HepG2 (cell line): ENCODE measurements around the gene USP7. TPM values are rescaled to one million over a fixed set of nuclear protein-coding genes. Genes with fewer than 3 reads are reported as not detected.
A peak's percentile ranks its signal among the peaks of the same experiment; 100 is the strongest.

Source experiments
- ARHGAP35 ChIP-seq: sonication (generic); formaldehyde crosslinking; IDR thresholded peaks from 2 replicates; pipeline ENCODE4 v1.9.0; 2022; ENCODE audit warnings: mild to moderate bottlenecking, inconsistent platforms, moderate library complexity, missing genetic modification reagents, borderline replicate concordance
- ARID4A ChIP-seq: sonication (generic); formaldehyde crosslinking; IDR thresholded peaks from 2 replicates; pipeline ENCODE4 v1.5.0; 2020; ENCODE audit warnings: mild to moderate bottlenecking, missing genetic modification reagents, borderline replicate concordance
- CBX1 ChIP-seq: IDR thresholded peaks from one replicate; pipeline ENCODE4 v1.6.1; 2016; ENCODE audit warnings: antibody characterized with exemption, low read depth
- E2F2 ChIP-seq: sonication (generic); formaldehyde crosslinking; IDR thresholded peaks from 2 replicates; pipeline ENCODE4 v1.4.0; 2020; ENCODE audit warnings: missing genetic modification reagents, borderline replicate concordance
- GATA4 ChIP-seq: sonication (generic); IDR thresholded peaks from 2 replicates; pipeline ENCODE4 v1.6.1; 2016; ENCODE audit warnings: antibody characterized with exemption, low read depth, borderline replicate concordance
- IRX3 ChIP-seq: sonication (generic); formaldehyde crosslinking; IDR thresholded peaks from 2 replicates; pipeline ENCODE4 v1.8.1; 2023; ENCODE audit warnings: mild to moderate bottlenecking, low read depth, missing genetic modification reagents, borderline replicate concordance
- KLF6 ChIP-seq: IDR thresholded peaks from 2 replicates; pipeline ENCODE4 v1.8.0; 2016; ENCODE audit warnings: missing biosample characterization, missing genetic modification reagents
- ZC3H13 ChIP-seq: sonication (generic); formaldehyde crosslinking; IDR thresholded peaks from 2 replicates; pipeline ENCODE4 v1.8.1; 2023; ENCODE audit warnings: mild to moderate bottlenecking, missing genetic modification reagents, moderate library complexity
- ZNF18 ChIP-seq: sonication (generic); formaldehyde crosslinking; IDR thresholded peaks from 2 replicates; pipeline ENCODE4 v1.8.0; 2022; ENCODE audit warnings: mild to moderate bottlenecking, missing genetic modification reagents; ENCODE audit not compliant: insufficient replicate concordance
- ZNF7 ChIP-seq: IDR thresholded peaks from 2 replicates; pipeline ENCODE4 v1.6.1; 2016; ENCODE audit warnings: missing biosample characterization, missing genetic modification reagents
- ZNF782 ChIP-seq: sonication (generic); formaldehyde crosslinking; IDR thresholded peaks from 2 replicates; pipeline ENCODE4 v1.4.0; 2020; ENCODE audit warnings: missing genetic modification reagents, mild to moderate bottlenecking, borderline replicate concordance
- polyA plus RNA-seq, 8 experiments: library from polyadenylated mRNA; depleted of rRNA in 3 of 8; stranded (reverse) in 7 of 8; unstranded in 1 of 8; fragments of >200 nt; fragmentation: Illumina TruSeq in 4 of 8; extraction: Trizol in 4 of 8; gene quantifications; 2 replicates each; pipeline versions ENCODE4 v1.2.1 to v1.2.3, GENCODE V29; 2011 to 2016; ENCODE audit warnings: low read depth in 4 of 8, missing spikeins in 1 of 8, mixed read lengths in 1 of 8; ENCODE audit not compliant: insufficient read depth in 1 of 8
- total RNA-seq, 5 experiments: library from RNA; depleted of rRNA; stranded (reverse); fragments of >200 nt; fragmentation: Illumina TruSeq; extraction: Trizol; gene quantifications; 2 replicates each; pipeline ENCODE4 v1.2.3, GENCODE V29; 2016; ENCODE audit warnings: low read depth in 1 of 5
- TF ChIP-seq, protein P1 (sequence below): sonication (generic); formaldehyde crosslinking; IDR thresholded peaks from 2 replicates; pipeline ENCODE4 v1.4.0; 2020; ENCODE audit warnings: mild to moderate bottlenecking, missing genetic modification reagents
- TF ChIP-seq, protein P2 (sequence below): sonication (generic); formaldehyde crosslinking; IDR thresholded peaks from 2 replicates; pipeline ENCODE4 v1.4.0; 2020; ENCODE audit warnings: missing genetic modification reagents
- TF ChIP-seq, protein P3 (sequence below): fragments of 450-650 bp; IDR thresholded peaks from 2 replicates; pipeline ENCODE4 v1.6.1; 2017; ENCODE audit warnings: mild to moderate bottlenecking

Gene USP7
- total and polyA plus RNA-seq, 2 of the 13 experiments (the other 11 are each of a cell fraction or from before 2014, with no cell fraction given), result 52.5 to 173 TPM

DNA sequence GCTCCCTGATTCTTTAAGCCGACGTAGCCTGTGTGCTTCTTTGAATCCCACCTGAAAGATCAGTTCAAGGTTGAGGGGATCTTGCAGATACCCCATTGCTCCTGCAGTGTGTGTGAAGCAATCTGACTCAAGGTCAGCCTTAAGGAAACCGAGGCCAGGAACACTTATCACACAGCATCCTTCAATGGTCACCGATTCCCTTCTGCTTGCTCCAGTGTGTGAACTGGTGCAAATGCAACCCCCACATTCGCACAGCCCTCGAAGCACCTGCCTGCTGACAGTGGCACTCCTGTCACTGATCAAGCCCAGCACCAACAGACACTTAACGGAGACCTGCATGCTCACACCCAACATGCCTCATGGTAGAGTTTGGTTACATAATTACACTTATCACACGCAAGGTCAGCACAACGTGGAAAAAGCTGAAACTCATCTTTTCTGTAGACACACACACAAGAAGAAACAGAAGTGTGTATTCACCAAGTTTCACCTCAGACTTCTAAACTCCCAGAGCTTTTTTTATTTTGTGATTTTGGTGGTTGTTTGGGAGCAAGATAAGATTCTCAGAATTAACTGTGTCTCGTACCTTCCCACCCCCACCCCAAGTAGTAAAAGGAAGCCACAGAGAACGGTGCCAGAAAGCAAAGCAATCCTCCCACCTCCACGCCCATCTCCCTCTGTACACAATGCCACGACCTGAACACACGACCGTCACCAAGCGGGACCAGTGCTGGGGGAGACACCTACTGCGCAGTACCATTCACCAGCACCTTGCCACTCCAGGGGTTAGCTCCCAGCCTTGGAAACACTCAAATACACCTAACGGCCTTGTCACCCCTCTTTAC, 44.4 kb downstream of the USP7 start (continued):
- no peak for TF ChIP-seq E2F2 (CRISPR knock-in tag)
- TF ChIP-seq, protein P1, sequence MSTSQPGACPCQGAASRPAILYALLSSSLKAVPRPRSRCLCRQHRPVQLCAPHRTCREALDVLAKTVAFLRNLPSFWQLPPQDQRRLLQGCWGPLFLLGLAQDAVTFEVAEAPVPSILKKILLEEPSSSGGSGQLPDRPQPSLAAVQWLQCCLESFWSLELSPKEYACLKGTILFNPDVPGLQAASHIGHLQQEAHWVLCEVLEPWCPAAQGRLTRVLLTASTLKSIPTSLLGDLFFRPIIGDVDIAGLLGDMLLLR (CRISPR knock-in tag), result no peak
- no peak for TF ChIP-seq GATA4
- no peak for TF ChIP-seq KLF6
- TF ChIP-seq ZNF782 (CRISPR knock-in tag), result no peak
- TF ChIP-seq ZC3H13 (CRISPR knock-in tag), result no peak
- no peak for TF ChIP-seq CBX1
- TF ChIP-seq, protein P2, sequence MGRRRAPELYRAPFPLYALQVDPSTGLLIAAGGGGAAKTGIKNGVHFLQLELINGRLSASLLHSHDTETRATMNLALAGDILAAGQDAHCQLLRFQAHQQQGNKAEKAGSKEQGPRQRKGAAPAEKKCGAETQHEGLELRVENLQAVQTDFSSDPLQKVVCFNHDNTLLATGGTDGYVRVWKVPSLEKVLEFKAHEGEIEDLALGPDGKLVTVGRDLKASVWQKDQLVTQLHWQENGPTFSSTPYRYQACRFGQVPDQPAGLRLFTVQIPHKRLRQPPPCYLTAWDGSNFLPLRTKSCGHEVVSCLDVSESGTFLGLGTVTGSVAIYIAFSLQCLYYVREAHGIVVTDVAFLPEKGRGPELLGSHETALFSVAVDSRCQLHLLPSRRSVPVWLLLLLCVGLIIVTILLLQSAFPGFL (CRISPR knock-in tag), result 0 out of 2 replicates have a peak, but pooled peaks have one; percentile 43
- TF ChIP-seq ARID4A, result 0 out of 2 replicates have a peak, but pooled peaks have one; percentile 18
- TF ChIP-seq, protein P3, sequence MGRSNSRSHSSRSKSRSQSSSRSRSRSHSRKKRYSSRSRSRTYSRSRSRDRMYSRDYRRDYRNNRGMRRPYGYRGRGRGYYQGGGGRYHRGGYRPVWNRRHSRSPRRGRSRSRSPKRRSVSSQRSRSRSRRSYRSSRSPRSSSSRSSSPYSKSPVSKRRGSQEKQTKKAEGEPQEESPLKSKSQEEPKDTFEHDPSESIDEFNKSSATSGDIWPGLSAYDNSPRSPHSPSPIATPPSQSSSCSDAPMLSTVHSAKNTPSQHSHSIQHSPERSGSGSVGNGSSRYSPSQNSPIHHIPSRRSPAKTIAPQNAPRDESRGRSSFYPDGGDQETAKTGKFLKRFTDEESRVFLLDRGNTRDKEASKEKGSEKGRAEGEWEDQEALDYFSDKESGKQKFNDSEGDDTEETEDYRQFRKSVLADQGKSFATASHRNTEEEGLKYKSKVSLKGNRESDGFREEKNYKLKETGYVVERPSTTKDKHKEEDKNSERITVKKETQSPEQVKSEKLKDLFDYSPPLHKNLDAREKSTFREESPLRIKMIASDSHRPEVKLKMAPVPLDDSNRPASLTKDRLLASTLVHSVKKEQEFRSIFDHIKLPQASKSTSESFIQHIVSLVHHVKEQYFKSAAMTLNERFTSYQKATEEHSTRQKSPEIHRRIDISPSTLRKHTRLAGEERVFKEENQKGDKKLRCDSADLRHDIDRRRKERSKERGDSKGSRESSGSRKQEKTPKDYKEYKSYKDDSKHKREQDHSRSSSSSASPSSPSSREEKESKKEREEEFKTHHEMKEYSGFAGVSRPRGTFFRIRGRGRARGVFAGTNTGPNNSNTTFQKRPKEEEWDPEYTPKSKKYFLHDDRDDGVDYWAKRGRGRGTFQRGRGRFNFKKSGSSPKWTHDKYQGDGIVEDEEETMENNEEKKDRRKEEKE, result no peak
- no peak for TF ChIP-seq ARHGAP35 (CRISPR knock-in tag)
- TF ChIP-seq IRX3, result no peak
- TF ChIP-seq ZNF7 (CRISPR knock-in tag), result no peak
- TF ChIP-seq ZNF18 (CRISPR knock-in tag), result no peak
- TF ChIP-seq, all 625 proteins: peak for 9
